ENCODE measurements around the gene RPRD1B.

The RPRD1B gene

DNA sequence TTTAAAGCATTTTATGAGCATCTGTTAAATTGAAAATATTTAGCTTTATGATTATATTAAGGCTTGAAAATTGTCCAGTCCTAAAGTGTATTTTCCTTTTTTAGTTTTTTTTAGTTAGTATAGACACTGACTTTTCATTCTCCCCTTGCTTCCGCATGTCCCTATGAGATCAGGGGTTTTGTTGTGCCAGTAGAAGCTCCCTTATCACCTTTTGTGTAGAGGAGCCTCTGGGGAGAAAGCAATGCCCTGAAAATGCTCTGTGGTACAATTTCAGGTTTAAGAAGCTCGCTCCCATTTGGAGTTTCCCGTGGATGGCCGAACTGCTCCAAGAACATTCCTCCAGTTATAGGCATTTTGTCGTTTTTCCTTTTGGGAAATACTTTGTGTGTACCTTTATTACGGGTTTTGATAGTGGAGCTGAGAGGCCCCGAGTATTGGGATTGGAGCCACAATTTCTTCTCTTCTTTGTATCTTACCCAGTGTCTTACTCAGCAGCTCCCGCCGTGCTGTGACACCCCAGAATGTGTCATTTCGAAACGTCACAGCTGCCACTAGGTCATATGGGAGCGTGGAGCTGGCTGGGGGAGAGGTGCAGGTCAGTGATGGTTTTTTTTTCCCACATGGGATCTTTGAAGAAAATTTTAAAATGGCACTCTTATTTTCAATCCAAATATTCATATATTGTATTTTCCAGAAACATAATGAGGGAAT, 49.9 kb downstream of the RPRD1B start:
- no peaks in the 10 kb centered on the region for H3K27me3 ChIP-seq (ENCODE audit: insufficient read depth, low read length, poor library complexity, severe bottlenecking)
- no peak overlapping the region for H3K9ac ChIP-seq (ENCODE audit: low read depth, low read length, poor library complexity, severe bottlenecking)
- no peaks in the 10 kb centered on the region for H3K9me3 ChIP-seq (ENCODE audit: insufficient read depth, low read depth, low read length)
- H2AFZ ChIP-seq (ENCODE audit: low read length), result no peak overlapping the region
- no peaks in the 10 kb centered on the region for H3F3A ChIP-seq (ENCODE audit: low read depth)
- no peak overlapping the region for H3K4me2 ChIP-seq (ENCODE audit: low read depth, low read length, poor library complexity, severe bottlenecking)
- H3K4me3 ChIP-seq (ENCODE audit: low read length, poor library complexity, severe bottlenecking), result no peak overlapping the region
- peaks cover 91% of the 10 kb centered on the region; the same call in 1 of the 2 replicates for H3K36me3 ChIP-seq (ENCODE audit: insufficient read depth, low read length)
- peaks cover 33% of the 10 kb centered on the region for H3K79me2 ChIP-seq (ENCODE audit: insufficient read depth, low read length)
- no peak for TF ChIP-seq EZH2phosphoT487 (IDR thresholded peaks at IDR 0.05; ENCODE audit: borderline replicate concordance)
- TF ChIP-seq CTCF (conservative IDR thresholded peaks at IDR 0.05; ENCODE audit: low read length), result no peak
- no peaks in the 10 kb centered on the region for H3K4me1 ChIP-seq (ENCODE audit: insufficient read depth, low read length, poor library complexity, severe bottlenecking)
- H3K9me2 ChIP-seq (replicated peaks; ENCODE audit: low read depth, low read length), result no peaks in the 10 kb centered on the region
- no peaks in the 10 kb centered on the region for H4K20me1 ChIP-seq (ENCODE audit: insufficient read depth, low read length, poor library complexity, severe bottlenecking)

DNA sequence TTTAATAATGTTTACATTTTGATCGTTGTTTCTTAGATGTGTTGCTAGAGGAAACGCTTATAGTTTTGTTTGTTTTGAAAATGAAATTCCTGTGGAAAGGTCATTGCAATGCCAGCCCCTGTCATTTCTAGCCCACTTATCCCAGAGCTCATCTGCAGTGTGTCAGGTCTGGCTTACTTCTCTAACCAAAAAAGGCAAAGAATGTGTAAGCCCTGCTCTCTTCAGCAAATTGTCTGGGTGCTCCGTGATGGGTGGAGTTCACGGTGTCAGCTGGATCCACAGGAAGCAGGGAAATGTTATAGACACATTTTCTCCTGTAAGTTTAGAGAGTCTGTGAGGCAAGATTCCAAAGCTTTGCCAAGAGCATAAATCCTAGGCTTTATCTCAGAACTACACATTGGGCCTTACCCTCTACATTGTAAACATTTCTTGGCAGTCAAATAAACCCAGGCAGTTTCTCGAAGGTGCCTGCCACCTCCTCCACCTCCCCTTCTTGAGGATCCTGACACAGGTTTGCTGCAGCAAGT, 50.9 kb downstream of the RPRD1B start:
- no peak overlapping the region for H3K4me2 ChIP-seq (ENCODE audit: low read depth, low read length, poor library complexity, severe bottlenecking)
- peaks cover 91% of the 10 kb centered on the region; the same call in 1 of the 2 replicates for H3K36me3 ChIP-seq (ENCODE audit: insufficient read depth, low read length)
- H3K9me2 ChIP-seq (replicated peaks; ENCODE audit: low read depth, low read length), result no peaks in the 10 kb centered on the region
- no peaks in the 10 kb centered on the region for H3K4me1 ChIP-seq (ENCODE audit: insufficient read depth, low read length, poor library complexity, severe bottlenecking)
- no peaks in the 10 kb centered on the region for H4K20me1 ChIP-seq (ENCODE audit: insufficient read depth, low read length, poor library complexity, severe bottlenecking)
- no peaks in the 10 kb centered on the region for H3F3A ChIP-seq (ENCODE audit: low read depth)
- H3K4me3 ChIP-seq (ENCODE audit: low read length, poor library complexity, severe bottlenecking), result no peak overlapping the region
- no peaks in the 10 kb centered on the region for H3K9me3 ChIP-seq (ENCODE audit: insufficient read depth, low read depth, low read length)
- TF ChIP-seq EZH2phosphoT487 (IDR thresholded peaks at IDR 0.05; ENCODE audit: borderline replicate concordance), result no peak
- no peak for TF ChIP-seq CTCF (conservative IDR thresholded peaks at IDR 0.05; ENCODE audit: low read length)
- peaks cover 29% of the 10 kb centered on the region for H3K79me2 ChIP-seq (ENCODE audit: insufficient read depth, low read length)
- no peak overlapping the region for H3K9ac ChIP-seq (ENCODE audit: low read depth, low read length, poor library complexity, severe bottlenecking)
- H3K27me3 ChIP-seq (ENCODE audit: insufficient read depth, low read length, poor library complexity, severe bottlenecking), result no peaks in the 10 kb centered on the region
- H2AFZ ChIP-seq (ENCODE audit: low read length), result no peak overlapping the region

GRCh38 chr20:38085026-38085425, 51.5 kb downstream of the RPRD1B start:
- H2AFZ ChIP-seq (ENCODE audit: low read length), result no peak overlapping the region
- H3K4me2 ChIP-seq (ENCODE audit: low read depth, low read length, poor library complexity, severe bottlenecking), result no peak overlapping the region
- peaks cover 92% of the 10 kb centered on the region; the same call in 1 of the 2 replicates for H3K36me3 ChIP-seq (ENCODE audit: insufficient read depth, low read length)
- no peaks in the 10 kb centered on the region for H3K9me2 ChIP-seq (replicated peaks; ENCODE audit: low read depth, low read length)
- H3K9ac ChIP-seq (ENCODE audit: low read depth, low read length, poor library complexity, severe bottlenecking), result no peak overlapping the region
- peaks cover 26% of the 10 kb centered on the region for H3K79me2 ChIP-seq (ENCODE audit: insufficient read depth, low read length)
- H3F3A ChIP-seq (ENCODE audit: low read depth), result no peaks in the 10 kb centered on the region
- H3K4me1 ChIP-seq (ENCODE audit: insufficient read depth, low read length, poor library complexity, severe bottlenecking), result no peaks in the 10 kb centered on the region
- H3K4me3 ChIP-seq (ENCODE audit: low read length, poor library complexity, severe bottlenecking), result no peak overlapping the region
- H3K27me3 ChIP-seq (ENCODE audit: insufficient read depth, low read length, poor library complexity, severe bottlenecking), result no peaks in the 10 kb centered on the region
- no peak for TF ChIP-seq EZH2phosphoT487 (IDR thresholded peaks at IDR 0.05; ENCODE audit: borderline replicate concordance)
- no peak for TF ChIP-seq CTCF (conservative IDR thresholded peaks at IDR 0.05; ENCODE audit: low read length)
- H4K20me1 ChIP-seq (ENCODE audit: insufficient read depth, low read length, poor library complexity, severe bottlenecking), result no peaks in the 10 kb centered on the region
- no peaks in the 10 kb centered on the region for H3K9me3 ChIP-seq (ENCODE audit: insufficient read depth, low read depth, low read length)
